Activated B cell treated with CpG ODN at 0.5 μM for 24 hours (primary cell): Measurements from ENCODE around the gene PRRG4. TPM values are rescaled to one million over a fixed set of nuclear protein-coding genes. Genes with fewer than 3 reads are reported as not detected.
"Not testable (repeated sequence)": the region's sequence is repeated elsewhere in the genome, so short reads cannot be mapped to it uniquely, and the experiment has no call there.

Experiments used
- ATAC-seq: fragments of 200-7000 bp; cut with Tn5 transposase; one replicate; pipeline ENCODE4 v1.10.0; 2021; ENCODE audit warnings: low read depth, mild to moderate bottlenecking, moderate library complexity
- CTCF ChIA-PET: fragments of 350-600 bp; sonication (Branson Sonifier 250); formaldehyde crosslinking; loops from one replicate; lab custom pipeline; 2021; ENCODE audit warnings: antibody characterized with exemption; lab: Charles Lee
- POLR2A ChIA-PET: fragments of 350-600 bp; sonication (Branson Sonifier 250); formaldehyde crosslinking; loops from one replicate; lab custom pipeline; 2021; ENCODE audit warnings: antibody characterized with exemption; lab: Charles Lee
- DNase-seq: peaks from one replicate; pipeline ENCODE4 v3.0.0; 2022
- H3K27ac Mint-ChIP-seq: one replicate; pipeline ENCODE4 v1.8.0; 2020; ENCODE audit warnings: mixed read lengths
- H3K27me3 Mint-ChIP-seq: one replicate; pipeline ENCODE4 v1.8.0; 2021; ENCODE audit warnings: mixed read lengths
- H3K36me3 Mint-ChIP-seq: one replicate; pipeline ENCODE4 v1.8.0; 2021; ENCODE audit warnings: low read depth, mixed read lengths
- H3K4me1 Mint-ChIP-seq: one replicate; pipeline ENCODE4 v1.8.0; 2021; ENCODE audit warnings: mixed read lengths
- H3K4me3 Mint-ChIP-seq: one replicate; pipeline ENCODE4 v1.8.0; 2020; ENCODE audit warnings: mild to moderate bottlenecking, mixed read lengths
- H3K9me3 Mint-ChIP-seq: one replicate; pipeline ENCODE4 v1.8.0; 2020; ENCODE audit warnings: mixed read lengths
- CTCF ChIP-seq: fragments of 200-600 bp; IDR thresholded peaks from one replicate; pipeline ENCODE4 v1.8.0; 2022; ENCODE audit warnings: antibody characterized with exemption, mild to moderate bottlenecking
- intact Hi-C: fragments of 100-400 bp; cut with micrococcal nuclease; formaldehyde crosslinking; loops from one replicate; pipeline ENCODE4 v1.15.1; 2024
- total RNA-seq: library from RNA; stranded (reverse); gene quantifications from 2 replicates; pipeline ENCODE4 v1.2.3, GENCODE V29; 2022

Gene PRRG4
- total RNA-seq, 1 donor from 2014 or later, result 0.33 TPM

- intact Hi-C loops, result no loop called here
- no peak overlapping the region for H3K4me3 Mint-ChIP-seq
Measured at GRCh38 chr11:32885556-32885955, 55.8 kb downstream of the PRRG4 start.

DNA sequence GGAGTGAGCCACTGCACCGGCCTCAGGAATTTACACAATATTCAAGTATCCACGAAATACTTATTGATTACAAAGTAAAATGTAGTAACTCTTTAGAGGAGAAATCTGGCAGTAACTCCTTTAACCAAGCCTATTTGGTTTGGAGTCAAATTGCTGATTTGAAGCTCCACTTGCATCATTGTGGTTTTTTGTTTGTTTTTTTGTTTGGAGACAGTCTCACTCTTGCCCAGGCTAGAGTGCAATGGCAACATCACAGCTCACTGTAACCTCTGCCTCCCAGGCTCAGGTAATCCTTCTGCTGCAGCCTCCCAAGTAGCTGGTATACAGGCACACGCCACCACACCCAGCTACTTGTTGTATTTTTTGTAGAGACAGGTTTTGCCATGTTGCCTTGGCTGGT lies 56.5 kb downstream of the PRRG4 start:
- TF ChIP-seq CTCF, result no peak
- DNase-seq, result no peak
- H3K27ac Mint-ChIP-seq, result no peak overlapping the region
- intact Hi-C loops, result no loop called here
- no peaks in the 10 kb centered on the region for H3K36me3 Mint-ChIP-seq
- H3K4me1 Mint-ChIP-seq, result no peaks in the 10 kb centered on the region
- ATAC-seq, result no peak
- no peaks in the 10 kb centered on the region for H3K27me3 Mint-ChIP-seq
- ChIA-PET POLR2A (no interaction called here), CTCF (no interaction called here)
- no peaks in the 10 kb centered on the region for H3K9me3 Mint-ChIP-seq
- H3K4me3 Mint-ChIP-seq, result no peak overlapping the region

More at GRCh38 chr11:32885556-32885955, 55.8 kb downstream of the PRRG4 start:
- Mint-ChIP-seq H3K27me3 (no peaks in the 10 kb centered on the region), H3K4me1 (no peaks in the 10 kb centered on the region), H3K9me3 (no peaks in the 10 kb centered on the region), H3K36me3 (no peaks in the 10 kb centered on the region), H3K27ac (no peak overlapping the region)
- no peak for TF ChIP-seq CTCF
- ChIA-PET POLR2A (no interaction called here), CTCF (no interaction called here)
- ATAC-seq (no peak), DNase-seq (no peak)

DNA sequence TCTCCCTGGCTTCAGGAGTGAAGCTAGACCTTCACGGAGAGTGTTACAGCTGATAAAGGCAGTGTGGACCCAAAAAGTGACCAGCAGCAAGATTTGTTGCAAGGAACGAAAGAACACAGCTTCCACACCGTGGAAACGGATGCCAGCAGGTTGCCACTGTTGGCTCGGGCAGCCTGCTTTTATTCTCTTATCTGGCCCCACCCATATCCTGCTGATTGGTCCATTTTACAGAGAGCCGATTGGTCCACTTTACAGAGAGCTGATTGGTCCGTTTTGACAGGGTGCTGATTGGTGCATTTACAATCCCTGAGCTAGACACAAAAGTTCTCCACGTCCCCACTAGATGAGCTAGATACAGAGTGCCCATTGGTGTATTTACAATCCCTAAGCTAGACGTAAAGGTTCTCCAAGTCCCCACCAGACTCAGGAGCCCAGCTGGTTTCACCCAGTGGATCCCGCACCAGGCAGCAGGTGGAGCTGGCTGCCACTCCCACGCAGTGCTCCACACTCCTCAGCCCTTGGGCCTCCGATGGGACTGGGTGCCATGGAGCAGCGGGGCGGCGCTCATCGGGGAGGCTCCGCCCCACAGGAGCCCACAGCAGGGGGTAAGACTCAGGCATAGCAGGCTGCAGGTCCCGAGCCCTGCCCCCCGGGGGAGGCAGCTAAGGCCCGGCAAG lies 58.1 kb downstream of the PRRG4 start:
- not testable (repeated sequence) for H3K27ac Mint-ChIP-seq

DNA sequence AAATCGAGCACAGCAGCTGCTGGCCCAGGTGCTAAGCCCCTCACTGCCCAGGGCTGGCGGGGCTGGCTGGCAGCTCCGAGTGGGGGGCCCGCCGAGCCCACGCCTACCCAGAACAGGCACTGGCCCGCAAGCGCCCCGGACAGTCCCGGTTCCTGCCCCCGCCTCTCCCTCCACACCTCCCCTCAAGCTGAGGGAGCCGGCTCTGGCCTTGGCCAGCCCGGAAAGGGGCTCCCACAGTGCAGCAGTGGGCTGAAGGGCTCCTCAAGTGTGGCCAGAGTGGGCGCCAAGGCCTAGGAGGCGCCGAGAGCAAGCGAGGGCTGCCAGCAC lies 58.6 kb downstream of the PRRG4 start:
- H3K27ac Mint-ChIP-seq, H3K9me3 Mint-ChIP-seq, DNase-seq, H3K4me3 Mint-ChIP-seq, H3K27me3 Mint-ChIP-seq, CTCF ChIA-PET, intact Hi-C loops, ATAC-seq, H3K36me3 Mint-ChIP-seq: not testable (repeated sequence)
- peaks cover 10% of the 10 kb centered on the region for H3K4me1 Mint-ChIP-seq
- POLR2A ChIA-PET, result interaction anchor here (0.7 kb wide), 1 partner anchor 13 kb away, joined by 5 read pairs; no protein-coding TSS in a partner anchor

More for the DNA sequence above, 58.1 kb downstream of the PRRG4 start:
- H3K27me3 Mint-ChIP-seq, DNase-seq, H3K36me3 Mint-ChIP-seq, ATAC-seq, intact Hi-C loops, H3K9me3 Mint-ChIP-seq, POLR2A ChIA-PET, H3K4me3 Mint-ChIP-seq: not testable (repeated sequence)
- CTCF ChIA-PET, result interaction anchor here (0.8 kb wide), 1 partner anchor 9 kb away, joined by 3 read pairs; no protein-coding TSS in a partner anchor
- H3K4me1 Mint-ChIP-seq, result peaks cover 10% of the 10 kb centered on the region

- Mint-ChIP-seq H3K27me3 (no peaks in the 10 kb centered on the region), H3K27ac (no peak overlapping the region), H3K9me3 (no peaks in the 10 kb centered on the region), H3K4me1 (peaks cover 13% of the 10 kb centered on the region), H3K36me3 (peaks cover 3% of the 10 kb centered on the region), H3K4me3 (no peak overlapping the region)
- intact Hi-C loops, result no loop called here
- POLR2A ChIA-PET, result interaction anchor here (0.7 kb wide), 1 partner anchor 12 kb away, joined by 5 read pairs; no protein-coding TSS in a partner anchor
- TF ChIP-seq CTCF, result no peak
- no peak for DNase-seq
- CTCF ChIA-PET, result no interaction called here
- ATAC-seq, result no peak
Measured at GRCh38 chr11:32888805-32889204, 59.1 kb downstream of the PRRG4 start.

DNA sequence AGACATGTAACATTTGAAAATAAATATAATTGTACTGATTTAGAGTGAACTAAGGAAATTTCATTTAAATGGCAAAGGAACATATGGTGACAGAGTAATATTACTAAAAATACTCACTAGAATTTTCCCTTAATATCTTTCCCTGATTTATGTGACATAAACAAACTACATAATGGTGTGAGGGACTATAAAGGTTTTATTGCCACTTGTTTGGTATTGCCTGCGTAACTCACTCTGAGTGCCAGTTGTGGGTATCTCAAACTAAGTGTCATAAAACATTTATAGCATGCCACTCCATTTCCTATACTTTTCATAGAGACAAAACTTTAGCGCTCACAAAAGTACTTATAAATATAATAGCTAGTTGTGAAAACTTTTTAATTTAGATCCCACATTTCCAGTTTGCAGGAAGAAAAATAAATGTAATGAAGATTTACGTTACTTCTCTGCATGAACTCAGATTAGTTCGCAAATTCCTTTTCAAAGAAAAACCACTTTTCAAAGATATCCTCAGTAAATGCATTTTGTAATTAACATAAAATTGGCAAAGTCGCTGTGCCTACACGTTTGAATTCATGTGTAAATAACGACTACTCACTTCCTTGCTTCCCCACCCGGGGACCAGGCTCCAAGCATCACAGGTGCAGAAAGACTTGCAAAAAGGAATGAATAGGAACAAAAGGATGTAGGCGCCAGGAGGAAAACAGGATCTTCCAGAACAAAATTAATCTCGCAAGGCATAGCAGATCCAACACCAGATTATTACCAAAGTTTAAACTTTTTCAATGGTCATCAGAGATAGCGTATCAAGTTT lies 61.3 kb downstream of the PRRG4 start:
- H3K36me3 Mint-ChIP-seq, result peaks cover 3% of the 10 kb centered on the region
- no peaks in the 10 kb centered on the region for H3K27me3 Mint-ChIP-seq
- no peaks in the 10 kb centered on the region for H3K9me3 Mint-ChIP-seq
- ChIA-PET CTCF (no interaction called here), POLR2A (interaction anchor here (1.4 to 1.6 kb wide), 2 partner anchors 25 to 148 kb away, joined by 3 to 12 read pairs; partner anchors contain the start of gene TCP11L1)
- no peak for DNase-seq
- no peak for TF ChIP-seq CTCF
- ATAC-seq, result no peak
- H3K4me1 Mint-ChIP-seq, result peaks cover 30% of the 10 kb centered on the region
- H3K4me3 Mint-ChIP-seq, result peak overlapping the region; percentile 86
- intact Hi-C loops, result loop anchor here (5.0 to 10.0 kb wide), 2 partner anchors 844 to 1546 kb away; partner anchors contain the start of genes CAT and CD59
- H3K27ac Mint-ChIP-seq, result peak overlapping the region; percentile 91
